Middle frontal gyrus (tissue), 1 donor: ENCODE results near the gene SORT1.

Experiments
- DNase-seq: peaks from one replicate; pipeline ENCODE4 v3.0.0-alpha.2; 2015; ENCODE audit warnings: low spot score; ENCODE audit errors: extremely low spot score

The SORT1 gene

GRCh38 chr1:109275706-109276345, 121.9 kb downstream of the SORT1 start:
- no peak for DNase-seq

GRCh38 chr1:109274533-109275476, 122.9 kb downstream of the SORT1 start:
- DNase-seq, result no peak

GRCh38 chr1:109273570-109274288, 124.0 kb downstream of the SORT1 start:
- no peak for DNase-seq

- DNase-seq, result no peak
Observed at GRCh38 chr1:109272831-109273547, 124.7 kb downstream of the SORT1 start.

GRCh38 chr1:109272021-109272799, 125.5 kb downstream of the SORT1 start:
- no peak for DNase-seq

- no peak for DNase-seq
Observed at GRCh38 chr1:109271458-109271857, 126.3 kb downstream of the SORT1 start.

GRCh38 chr1:109270623-109271317, 126.9 kb downstream of the SORT1 start:
- DNase-seq, result no peak

- no peak for DNase-seq
Observed at GRCh38 chr1:109269981-109270622, 127.6 kb downstream of the SORT1 start.

GRCh38 chr1:109269212-109269980, 128.3 kb downstream of the SORT1 start:
- no peak for DNase-seq

- no peak for DNase-seq
Observed at GRCh38 chr1:109268431-109269211, 129.1 kb downstream of the SORT1 start.

GRCh38 chr1:109267743-109268300, 129.9 kb downstream of the SORT1 start:
- DNase-seq, result no peak

GRCh38 chr1:109266965-109267364, 130.8 kb downstream of the SORT1 start:
- no peak for DNase-seq

- no peak for DNase-seq
Observed at GRCh38 chr1:109265741-109266330, 131.9 kb downstream of the SORT1 start.

- no peak for DNase-seq
Observed at GRCh38 chr1:109265016-109265415, 132.7 kb downstream of the SORT1 start.

- no peak for DNase-seq
Observed at GRCh38 chr1:109264379-109264755, 133.4 kb downstream of the SORT1 start.

GRCh38 chr1:109263597-109264378, 133.9 kb downstream of the SORT1 start:
- peak; percentile 52 for DNase-seq
